Suprapubic skin (tissue), 3 donors: Measurements from ENCODE around the gene PDE4B.

Experiments
- CTCF ChIP-seq, 2 donors: fragments of 200-600 bp in 1 of 2; fragments of 450-650 bp in 1 of 2; sonication (generic) in 1 of 2; IDR thresholded peaks; one replicate each; pipeline ENCODE4 v1.5.1; 2016 to 2019; ENCODE audit warnings: antibody characterized with exemption in 2 of 2, mild to moderate bottlenecking in 1 of 2, moderate library complexity in 1 of 2
- POLR2AphosphoS5 ChIP-seq, 3 donors: sonication (generic); formaldehyde crosslinking; IDR thresholded peaks; one replicate each; pipeline ENCODE4 v1.6.1; 2017; ENCODE audit warnings: antibody characterized with exemption in 3 of 3

GRCh38 chr1:66172272-66172671, 379.6 kb downstream of the PDE4B start:
- TF ChIP-seq POLR2AphosphoS5 (IDR thresholded peaks at IDR 0.05) (no peak), CTCF (IDR thresholded peaks at IDR 0.05) (no peak)
